NCI-H187 (cell line): ENCODE data around the gene GPR152.

ENCODE experiments used
- DNase-seq, 2 experiments: peaks; one replicate each; lab custom pipeline; 2025; lab: John Stamatoyannopoulos, UW

Gene GPR152

GRCh38 chr11:67423891-67424613 is 28.5 kb downstream of the GPR152 start:
- no peak for DNase-seq

- no peak for DNase-seq
These were observed 29.1 kb downstream of the GPR152 start for GRCh38 chr11:67423466-67423865.

GRCh38 chr11:67422891-67423290 is 29.6 kb downstream of the GPR152 start:
- DNase-seq: no peak

- DNase-seq: no peak
These were observed 31.0 kb downstream of the GPR152 start for GRCh38 chr11:67421430-67422031.

GRCh38 chr11:67420646-67421429 is 31.7 kb downstream of the GPR152 start:
- DNase-seq: peak; percentile 92

- no peak for DNase-seq
These were observed 32.3 kb downstream of the GPR152 start for GRCh38 chr11:67420147-67420645.

- no peak for DNase-seq
These were observed 33.0 kb downstream of the GPR152 start for GRCh38 chr11:67419325-67420049.

GRCh38 chr11:67418476-67419281 is 33.9 kb downstream of the GPR152 start:
- no peak for DNase-seq

- DNase-seq: no peak
These were observed 35.1 kb downstream of the GPR152 start for GRCh38 chr11:67417425-67417824.

GRCh38 chr11:67416416-67417335 is 35.9 kb downstream of the GPR152 start:
- DNase-seq: no peak

GRCh38 chr11:67415501-67416304 is 36.8 kb downstream of the GPR152 start, which contains the start of gene CARNS1:
TSS of gene CARNS1 (plus strand) at chr11:67415678. CDS start at chr11:67416200, 522 bp downstream.
- DNase-seq: no peak

GRCh38 chr11:67413266-67413849 is 39.2 kb downstream of the GPR152 start:
- no peak for DNase-seq

- no peak for DNase-seq
These were observed 39.9 kb downstream of the GPR152 start for GRCh38 chr11:67412495-67413179.

- no peak for DNase-seq
These were observed 40.8 kb downstream of the GPR152 start for GRCh38 chr11:67411785-67412152.

- DNase-seq: no peak
These were observed 41.3 kb downstream of the GPR152 start for GRCh38 chr11:67410984-67411784.

- DNase-seq: no peak
These were observed 42.1 kb downstream of the GPR152 start for GRCh38 chr11:67410369-67410831.

- peak in 1 of 2 experiments; percentile 40 for DNase-seq
These were observed 42.7 kb downstream of the GPR152 start for GRCh38 chr11:67409781-67410368.
